Heart left ventricle (tissue), 13 donors: ENCODE measurements around the gene SPAG17.

ENCODE experiments used
- POLR2A ChIP-seq, 2 donors: fragments of 450-650 bp; IDR thresholded peaks; one replicate each; pipeline ENCODE4 v1.6.1; 2017; ENCODE audit warnings: antibody characterized with exemption in 2 of 2, mild to moderate bottlenecking in 2 of 2, moderate library complexity in 2 of 2
- TF ChIP-seq, protein P1 (sequence below), 12 donors: fragments of 200-600 bp; sonication (generic) in 4 of 12; IDR thresholded peaks; one replicate each; pipeline versions ENCODE4 v1.5.0 to v1.8.0; 2018 to 2022; ENCODE audit warnings: antibody characterized with exemption in 12 of 12, mild to moderate bottlenecking in 5 of 12
- donor health status: ischemic (EF 13 %, LVEDD 7.1; RV severe dilation, severe dysfunction).
- donor health status: DM: no; HTN: yes; CAD: no.
- donor health status: DM: no; HTN: no; CAD: no.
- donor health status: ischemic (EF 25% LVEDD 6.9; RV normal size, moderate dysfunction).
- donor health status: ischemic (EF 25% LVEDD 5.7; RV mildly dilated, moderate dysfunction).
- donor health status: ischemic (EF 35%, LVEDD 5.7; RV mildly dilated, moderate dysfunction).
- donor health status: nonischemic (EF 11% LVEDD 7.7; RV severe dilation, severe dysfunction).
- donor health status: DM: yes; HTN: yes; CAD: no.
- donor health status: PGD.
- donor health status: ischemic (EF 29% LVEDD 5.4; RV normal size, mild dysfunction).
- donor health status: nonischemic (EF 23%, LVEDD 6.1; RV moderate dilation, normal function).

DNA sequence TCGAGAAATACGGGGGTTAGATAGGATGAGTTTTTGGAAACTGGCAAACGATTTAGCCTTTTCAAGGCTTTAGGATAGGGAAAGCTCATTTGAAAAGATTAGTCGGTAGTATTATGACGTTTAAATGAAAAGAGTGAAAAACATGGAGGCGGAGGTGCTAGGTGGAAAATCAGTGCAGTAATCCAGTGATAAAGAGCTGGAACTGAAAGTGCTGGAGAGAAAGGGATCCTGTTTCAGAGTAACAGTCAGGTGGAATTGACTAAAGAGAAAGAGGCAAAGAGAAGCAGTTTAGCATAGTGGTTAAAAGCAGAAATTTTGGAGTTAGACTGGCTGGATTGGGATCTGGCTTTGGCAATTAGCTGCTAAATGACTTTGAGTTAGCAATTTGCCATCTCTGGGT lies 254.5 kb downstream of the SPAG17 start:
- TF ChIP-seq, protein P1, sequence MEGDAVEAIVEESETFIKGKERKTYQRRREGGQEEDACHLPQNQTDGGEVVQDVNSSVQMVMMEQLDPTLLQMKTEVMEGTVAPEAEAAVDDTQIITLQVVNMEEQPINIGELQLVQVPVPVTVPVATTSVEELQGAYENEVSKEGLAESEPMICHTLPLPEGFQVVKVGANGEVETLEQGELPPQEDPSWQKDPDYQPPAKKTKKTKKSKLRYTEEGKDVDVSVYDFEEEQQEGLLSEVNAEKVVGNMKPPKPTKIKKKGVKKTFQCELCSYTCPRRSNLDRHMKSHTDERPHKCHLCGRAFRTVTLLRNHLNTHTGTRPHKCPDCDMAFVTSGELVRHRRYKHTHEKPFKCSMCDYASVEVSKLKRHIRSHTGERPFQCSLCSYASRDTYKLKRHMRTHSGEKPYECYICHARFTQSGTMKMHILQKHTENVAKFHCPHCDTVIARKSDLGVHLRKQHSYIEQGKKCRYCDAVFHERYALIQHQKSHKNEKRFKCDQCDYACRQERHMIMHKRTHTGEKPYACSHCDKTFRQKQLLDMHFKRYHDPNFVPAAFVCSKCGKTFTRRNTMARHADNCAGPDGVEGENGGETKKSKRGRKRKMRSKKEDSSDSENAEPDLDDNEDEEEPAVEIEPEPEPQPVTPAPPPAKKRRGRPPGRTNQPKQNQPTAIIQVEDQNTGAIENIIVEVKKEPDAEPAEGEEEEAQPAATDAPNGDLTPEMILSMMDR (IDR thresholded peaks at IDR 0.05): no peak
- TF ChIP-seq POLR2A (IDR thresholded peaks at IDR 0.05): no peak
